Measurements from ENCODE around the gene TTC9B.
"Not testable (repeated sequence)": the region's sequence is repeated elsewhere in the genome, so short reads cannot be mapped to it uniquely, and the experiment has no call there.

TTC9B gene

GRCh38 chr19:40214936-40215335, 3.2 kb downstream of the TTC9B start:
- no peak for DNase-seq (ENCODE audit: low spot score)

GRCh38 chr19:40213882-40214570, 4.2 kb downstream of the TTC9B start:
- no peak for DNase-seq (ENCODE audit: low spot score)

- no peak for DNase-seq (ENCODE audit: low spot score)
Measured at GRCh38 chr19:40213251-40213829, 4.8 kb downstream of the TTC9B start.

- DNase-seq (ENCODE audit: low spot score), result no peak
Measured at GRCh38 chr19:40210889-40211288, 7.3 kb downstream of the TTC9B start.

- DNase-seq (ENCODE audit: low spot score), result no peak
Measured at GRCh38 chr19:40208602-40209001, 9.6 kb downstream of the TTC9B start.

GRCh38 chr19:40205760-40206159, 12.4 kb downstream of the TTC9B start:
- no peak for DNase-seq (ENCODE audit: low spot score)

GRCh38 chr19:40204381-40204780, 13.8 kb downstream of the TTC9B start:
- DNase-seq (ENCODE audit: low spot score), result no peak

GRCh38 chr19:40200341-40201099, 17.7 kb downstream of the TTC9B start:
- DNase-seq (ENCODE audit: low spot score), result no peak

- DNase-seq (ENCODE audit: low spot score), result no peak
Measured at GRCh38 chr19:40198272-40198990, 19.8 kb downstream of the TTC9B start.

GRCh38 chr19:40193587-40193849, 24.7 kb downstream of the TTC9B start:
- no peak for DNase-seq (ENCODE audit: low spot score)

- DNase-seq (ENCODE audit: low spot score), result no peak
Measured at GRCh38 chr19:40192758-40193586, 25.2 kb downstream of the TTC9B start.

GRCh38 chr19:40191836-40192646, 26.1 kb downstream of the TTC9B start:
- DNase-seq (ENCODE audit: low spot score), result peak; percentile 52

GRCh38 chr19:40190891-40191835, 27.0 kb downstream of the TTC9B start, which contains the start of gene MAP3K10:
Gene MAP3K10 (plus strand): TSS chr19:40191426. CDS start chr19:40192032, 606 bp downstream.
- peak; percentile 84 for DNase-seq (ENCODE audit: low spot score)

- DNase-seq (ENCODE audit: low spot score), result no peak
Measured at GRCh38 chr19:40184273-40184672, 33.9 kb downstream of the TTC9B start.

- DNase-seq (ENCODE audit: low spot score), result no peak
Measured at GRCh38 chr19:40178756-40179155, 39.4 kb downstream of the TTC9B start.

GRCh38 chr19:40177286-40178070, 40.7 kb downstream of the TTC9B start:
- DNase-seq (ENCODE audit: low spot score), result no peak

- DNase-seq (ENCODE audit: low spot score), result no peak
Measured at GRCh38 chr19:40175820-40176219, 42.4 kb downstream of the TTC9B start.

GRCh38 chr19:40174092-40174491, 44.1 kb downstream of the TTC9B start:
- DNase-seq (ENCODE audit: low spot score), result no peak

GRCh38 chr19:40171293-40171692, 46.9 kb downstream of the TTC9B start:
- not testable (repeated sequence) for DNase-seq (ENCODE audit: low spot score)

Measured in NAMALWA (cell line).